Measurements from ENCODE around the gene UTP25. TPM values are rescaled to one million over a fixed set of nuclear protein-coding genes. Genes with fewer than 3 reads are reported as not detected.

UTP25 gene
- total and polyA plus RNA-seq, 4 donors, result 6.5 to 9.0 (median 7.4) TPM

- no peak for DNase-seq (ENCODE audit: low read depth in 4 of 6, low spot score in 6 of 6)
- no peaks in the 10 kb centered on the region for H3K9me3 ChIP-seq (ENCODE audit: control insufficient read depth, insufficient read depth, low read length)
- peaks cover 8% of the 10 kb centered on the region for H3K4me1 ChIP-seq (ENCODE audit: control insufficient read depth, insufficient read depth, low read length)
- peak overlapping the region; percentile 41 for H3K4me3 ChIP-seq (ENCODE audit: low read depth, low read length)
- no peaks in the 10 kb centered on the region for H3K36me3 ChIP-seq (ENCODE audit: control insufficient read depth, insufficient read depth, low read length)
- H3K27me3 ChIP-seq (ENCODE audit: control insufficient read depth, insufficient read depth, low read length), result peaks cover 35% of the 10 kb centered on the region
- no peak overlapping the region for H3K27ac ChIP-seq (ENCODE audit: low read depth, low read length)
- 17% methylated on average over 17 of the region's 19 CpGs for WGBS (ENCODE audit: insufficient coverage)
Observed at GRCh38 chr1:209805341-209805781, 22.4 kb upstream of the UTP25 start.

GRCh38 chr1:209805875-209806760 is 21.7 kb upstream of the UTP25 start, which contains the start of gene IRF6:
IRF6 (minus strand) TSS chr1:209806142; CDS start chr1:209801413, 4,729 bp downstream.
- Histone ChIP-seq H3K27ac (ENCODE audit: low read depth, low read length) (peak within 1 kb of the TSS; percentile 50), H3K9me3 (ENCODE audit: control insufficient read depth, insufficient read depth, low read length) (no peaks in the 10 kb centered on the region), H3K4me3 (ENCODE audit: low read depth, low read length) (peak within 1 kb of the TSS; percentile 41), H3K36me3 (ENCODE audit: control insufficient read depth, insufficient read depth, low read length) (no peaks in the 10 kb centered on the region), H3K4me1 (ENCODE audit: control insufficient read depth, insufficient read depth, low read length) (peaks cover 8% of the 10 kb centered on the region), H3K27me3 (ENCODE audit: control insufficient read depth, insufficient read depth, low read length) (peaks cover 35% of the 10 kb centered on the region)
- DNase-seq (ENCODE audit: low read depth in 4 of 6, low spot score in 6 of 6), result peak in 2 of 6 donors; percentile 32 to 36
- WGBS (ENCODE audit: insufficient coverage), result 3% methylated on average over 38 of the region's 46 CpGs

- no peaks in the 10 kb centered on the region for H3K36me3 ChIP-seq (ENCODE audit: control insufficient read depth, insufficient read depth, low read length)
- WGBS (ENCODE audit: insufficient coverage), result 73% methylated on average over 1 of the region's 4 CpGs
- no peaks in the 10 kb centered on the region for H3K9me3 ChIP-seq (ENCODE audit: control insufficient read depth, insufficient read depth, low read length)
- no peak overlapping the region for H3K27ac ChIP-seq (ENCODE audit: low read depth, low read length)
- no peak overlapping the region for H3K4me3 ChIP-seq (ENCODE audit: low read depth, low read length)
- DNase-seq (ENCODE audit: low read depth in 4 of 6, low spot score in 6 of 6), result no peak
- peaks cover 33% of the 10 kb centered on the region for H3K27me3 ChIP-seq (ENCODE audit: control insufficient read depth, insufficient read depth, low read length)
- H3K4me1 ChIP-seq (ENCODE audit: control insufficient read depth, insufficient read depth, low read length), result peaks cover 8% of the 10 kb centered on the region
Observed at GRCh38 chr1:209807509-209807908, 20.3 kb upstream of the UTP25 start.

- Histone ChIP-seq H3K36me3 (ENCODE audit: control insufficient read depth, insufficient read depth, low read length) (no peaks in the 10 kb centered on the region), H3K4me1 (ENCODE audit: control insufficient read depth, insufficient read depth, low read length) (peaks cover 8% of the 10 kb centered on the region), H3K9me3 (ENCODE audit: control insufficient read depth, insufficient read depth, low read length) (no peaks in the 10 kb centered on the region), H3K27me3 (ENCODE audit: control insufficient read depth, insufficient read depth, low read length) (peaks cover 30% of the 10 kb centered on the region), H3K27ac (ENCODE audit: low read depth, low read length) (no peak overlapping the region), H3K4me3 (ENCODE audit: low read depth, low read length) (no peak overlapping the region)
- DNase-seq (ENCODE audit: low read depth in 4 of 6, low spot score in 6 of 6), result no peak
Observed at GRCh38 chr1:209808059-209808581, 19.7 kb upstream of the UTP25 start.

- WGBS (ENCODE audit: insufficient coverage), result 89% methylated on average over 3 of the region's 4 CpGs
- H3K9me3 ChIP-seq (ENCODE audit: control insufficient read depth, insufficient read depth, low read length), result no peaks in the 10 kb centered on the region
- H3K27me3 ChIP-seq (ENCODE audit: control insufficient read depth, insufficient read depth, low read length), result peaks cover 21% of the 10 kb centered on the region
- H3K4me1 ChIP-seq (ENCODE audit: control insufficient read depth, insufficient read depth, low read length), result peaks cover 8% of the 10 kb centered on the region
- H3K4me3 ChIP-seq (ENCODE audit: low read depth, low read length), result no peak overlapping the region
- no peak overlapping the region for H3K27ac ChIP-seq (ENCODE audit: low read depth, low read length)
- DNase-seq (ENCODE audit: low read depth in 4 of 6, low spot score in 6 of 6), result no peak
- H3K36me3 ChIP-seq (ENCODE audit: control insufficient read depth, insufficient read depth, low read length), result no peaks in the 10 kb centered on the region
Observed at GRCh38 chr1:209809611-209810010, 18.2 kb upstream of the UTP25 start.

GRCh38 chr1:209810783-209811182 is 17.0 kb upstream of the UTP25 start:
- Histone ChIP-seq H3K4me3 (ENCODE audit: low read depth, low read length) (no peak overlapping the region), H3K27ac (ENCODE audit: low read depth, low read length) (no peak overlapping the region), H3K4me1 (ENCODE audit: control insufficient read depth, insufficient read depth, low read length) (peaks cover 5% of the 10 kb centered on the region), H3K9me3 (ENCODE audit: control insufficient read depth, insufficient read depth, low read length) (no peaks in the 10 kb centered on the region), H3K36me3 (ENCODE audit: control insufficient read depth, insufficient read depth, low read length) (no peaks in the 10 kb centered on the region), H3K27me3 (ENCODE audit: control insufficient read depth, insufficient read depth, low read length) (peaks cover 11% of the 10 kb centered on the region)
- WGBS (ENCODE audit: insufficient coverage), result 93% methylated on average over 2 of the region's 5 CpGs
- no peak for DNase-seq (ENCODE audit: low read depth in 4 of 6, low spot score in 6 of 6)

GRCh38 chr1:209813902-209814301 is 13.9 kb upstream of the UTP25 start:
- no peak for DNase-seq (ENCODE audit: low read depth in 4 of 6, low spot score in 6 of 6)
- Histone ChIP-seq H3K27me3 (ENCODE audit: control insufficient read depth, insufficient read depth, low read length) (peaks cover 12% of the 10 kb centered on the region), H3K36me3 (ENCODE audit: control insufficient read depth, insufficient read depth, low read length) (no peaks in the 10 kb centered on the region), H3K9me3 (ENCODE audit: control insufficient read depth, insufficient read depth, low read length) (no peaks in the 10 kb centered on the region), H3K4me3 (ENCODE audit: low read depth, low read length) (no peak overlapping the region), H3K27ac (ENCODE audit: low read depth, low read length) (no peak overlapping the region), H3K4me1 (ENCODE audit: control insufficient read depth, insufficient read depth, low read length) (no peaks in the 10 kb centered on the region)
- 86% methylated on average over 1 of the region's 4 CpGs for WGBS (ENCODE audit: insufficient coverage)

- no peaks in the 10 kb centered on the region for H3K36me3 ChIP-seq (ENCODE audit: control insufficient read depth, insufficient read depth, low read length)
Observed at GRCh38 chr1:209815490-209815889, 12.3 kb upstream of the UTP25 start.

GRCh38 chr1:209815931-209816341 is 11.8 kb upstream of the UTP25 start:
- H3K4me1 ChIP-seq (ENCODE audit: control insufficient read depth, insufficient read depth, low read length), result no peaks in the 10 kb centered on the region
- H3K4me3 ChIP-seq (ENCODE audit: low read depth, low read length), result no peak overlapping the region
- H3K9me3 ChIP-seq (ENCODE audit: control insufficient read depth, insufficient read depth, low read length), result no peaks in the 10 kb centered on the region
- no peak overlapping the region for H3K27ac ChIP-seq (ENCODE audit: low read depth, low read length)
- no peak for DNase-seq (ENCODE audit: low read depth in 4 of 6, low spot score in 6 of 6)
- H3K36me3 ChIP-seq (ENCODE audit: control insufficient read depth, insufficient read depth, low read length), result no peaks in the 10 kb centered on the region
- WGBS (ENCODE audit: insufficient coverage), result 84% methylated on average over 6 of the region's 6 CpGs
- H3K27me3 ChIP-seq (ENCODE audit: control insufficient read depth, insufficient read depth, low read length), result peaks cover 10% of the 10 kb centered on the region

More at GRCh38 chr1:209815490-209815889, 12.3 kb upstream of the UTP25 start:
- Histone ChIP-seq H3K4me3 (ENCODE audit: low read depth, low read length) (no peak overlapping the region), H3K4me1 (ENCODE audit: control insufficient read depth, insufficient read depth, low read length) (no peaks in the 10 kb centered on the region), H3K27ac (ENCODE audit: low read depth, low read length) (no peak overlapping the region), H3K27me3 (ENCODE audit: control insufficient read depth, insufficient read depth, low read length) (peaks cover 10% of the 10 kb centered on the region), H3K9me3 (ENCODE audit: control insufficient read depth, insufficient read depth, low read length) (no peaks in the 10 kb centered on the region)
- no peak for DNase-seq (ENCODE audit: low read depth in 4 of 6, low spot score in 6 of 6)
- WGBS (ENCODE audit: insufficient coverage), result 57% methylated on average over 1 of the region's 3 CpGs

GRCh38 chr1:209816923-209817322 is 10.8 kb upstream of the UTP25 start:
- Histone ChIP-seq H3K4me1 (ENCODE audit: control insufficient read depth, insufficient read depth, low read length) (no peaks in the 10 kb centered on the region), H3K4me3 (ENCODE audit: low read depth, low read length) (no peak overlapping the region), H3K27me3 (ENCODE audit: control insufficient read depth, insufficient read depth, low read length) (peaks cover 13% of the 10 kb centered on the region), H3K27ac (ENCODE audit: low read depth, low read length) (no peak overlapping the region), H3K9me3 (ENCODE audit: control insufficient read depth, insufficient read depth, low read length) (no peaks in the 10 kb centered on the region), H3K36me3 (ENCODE audit: control insufficient read depth, insufficient read depth, low read length) (no peaks in the 10 kb centered on the region)
- WGBS (ENCODE audit: insufficient coverage), result 50% methylated on average over 2 of the region's 3 CpGs
- DNase-seq (ENCODE audit: low read depth in 4 of 6, low spot score in 6 of 6), result no peak

Data from spinal cord (tissue), 10 donors.